ENCODE data around the gene IFITM2.
"Not testable (repeated sequence)": the region's sequence is repeated elsewhere in the genome, so short reads cannot be mapped to it uniquely, and the experiment has no call there.

IFITM2 gene

GRCh38 chr11:332651-333480 is 25.2 kb downstream of the IFITM2 start:
- ChIA-PET POLR2A (no interaction called here), CTCF (interaction anchor here (2.5 kb wide), 1 partner anchor 83 kb away, joined by 5 read pairs; no protein-coding TSS in a partner anchor)
- Histone ChIP-seq H3K9me3 (ENCODE audit: control insufficient read depth, insufficient read depth, low read depth, low read length) (no peaks in the 10 kb centered on the region), H3K4me3 (ENCODE audit: low read depth, low read length) (no peak overlapping the region), H3K36me3 (ENCODE audit: control insufficient read depth in 2 of 2, insufficient read depth in 1 of 2, low read length in 2 of 2) (no peaks in the 10 kb centered on the region), H3K27ac (ENCODE audit: extremely low read depth, low read depth, low read length) (no peak overlapping the region), H3K4me1 (ENCODE audit: control insufficient read depth, insufficient read depth, low read length) (no peaks in the 10 kb centered on the region)
- no peak for TF ChIP-seq ZNF266 (tag by site-specific recombination; IDR thresholded peaks at IDR 0.05; ENCODE audit: low read depth)
- TF ChIP-seq RBAK (tag by site-specific recombination; IDR thresholded peaks at IDR 0.05): peak; percentile 82
- no peak for TF ChIP-seq ZNF626 (tag by site-specific recombination; IDR thresholded peaks at IDR 0.05)
- TF ChIP-seq TRIM28 (IDR thresholded peaks at IDR 0.05; ENCODE audit: borderline replicate concordance, low read length): peak; percentile 64; the same call in 1 of the 2 replicates

- H3K4me3 ChIP-seq (ENCODE audit: low read depth, low read length); POLR2A ChIA-PET: not testable (repeated sequence)
These were observed 26.1 kb downstream of the IFITM2 start for GRCh38 chr11:333616-334263.

GRCh38 chr11:334264-334994 is 26.8 kb downstream of the IFITM2 start:
- Histone ChIP-seq H3K4me3 (ENCODE audit: low read depth, low read length) (no peak overlapping the region), H3K4me1 (ENCODE audit: control insufficient read depth, insufficient read depth, low read length) (no peaks in the 10 kb centered on the region), H3K9me3 (ENCODE audit: control insufficient read depth, insufficient read depth, low read depth, low read length) (no peaks in the 10 kb centered on the region), H3K36me3 (ENCODE audit: control insufficient read depth in 2 of 2, insufficient read depth in 1 of 2, low read length in 2 of 2) (no peaks in the 10 kb centered on the region), H3K27ac (ENCODE audit: extremely low read depth, low read depth, low read length) (no peak overlapping the region)
- TF ChIP-seq ZNF10 (tag by site-specific recombination; IDR thresholded peaks at IDR 0.05) (0 out of 2 replicates have a peak, but pooled peaks have one; percentile 16), PRDM10 (tag by site-specific recombination; IDR thresholded peaks at IDR 0.05) (peak; percentile 39; the same call in 1 of the 2 replicates), TRIM28 (IDR thresholded peaks at IDR 0.05; ENCODE audit: borderline replicate concordance, low read length) (0 out of 2 replicates have a peak, but pooled peaks have one; percentile 29), YY2 (tag by site-specific recombination; IDR thresholded peaks at IDR 0.05) (no peak), ZNF629 (tag by site-specific recombination; IDR thresholded peaks at IDR 0.05) (no peak), ZIC2 (tag by site-specific recombination; IDR thresholded peaks at IDR 0.05) (peak; percentile 50; the same call in 1 of the 2 replicates), ZNF837 (tag by site-specific recombination; IDR thresholded peaks at IDR 0.05) (no peak)
- POLR2A ChIA-PET: no interaction called here
- CTCF ChIA-PET: interaction anchor here (2.5 kb wide), 1 partner anchor 84 kb away, joined by 5 read pairs; no protein-coding TSS in a partner anchor

More at GRCh38 chr11:333616-334263, 26.1 kb downstream of the IFITM2 start:
- H3K9me3 ChIP-seq (ENCODE audit: control insufficient read depth, insufficient read depth, low read depth, low read length); H3K27ac ChIP-seq (ENCODE audit: extremely low read depth, low read depth, low read length); H3K4me1 ChIP-seq (ENCODE audit: control insufficient read depth, insufficient read depth, low read length); H3K36me3 ChIP-seq (ENCODE audit: control insufficient read depth in 2 of 2, insufficient read depth in 1 of 2, low read length in 2 of 2): not testable (repeated sequence)
- CTCF ChIA-PET: interaction anchor here (2.5 kb wide), 1 partner anchor 83 kb away, joined by 5 read pairs; no protein-coding TSS in a partner anchor
